ENCODE data around the gene OR2H2.
A peak's percentile ranks its signal among the peaks of the same experiment; 100 is the strongest.

Gene OR2H2

GRCh38 chr6:29626948-29627754, 42.2 kb downstream of the OR2H2 start:
- Mint-ChIP-seq H3K36me3 (ENCODE audit: insufficient read depth) (peaks cover 4% of the 10 kb centered on the region), H3K4me1 (peaks cover 24% of the 10 kb centered on the region), H3K4me3 (peak overlapping the region; percentile 77), H3K9me3 (no peaks in the 10 kb centered on the region), H3K27me3 (peaks cover 25% of the 10 kb centered on the region), H3K27ac (ENCODE audit: low read depth) (no peak overlapping the region)
- ATAC-seq (replicated peaks; ENCODE audit: extremely low read depth, poor library complexity, severe bottlenecking) (no peak), DNase-seq (ENCODE audit: low spot score in 2 of 2) (no peak)

DNA sequence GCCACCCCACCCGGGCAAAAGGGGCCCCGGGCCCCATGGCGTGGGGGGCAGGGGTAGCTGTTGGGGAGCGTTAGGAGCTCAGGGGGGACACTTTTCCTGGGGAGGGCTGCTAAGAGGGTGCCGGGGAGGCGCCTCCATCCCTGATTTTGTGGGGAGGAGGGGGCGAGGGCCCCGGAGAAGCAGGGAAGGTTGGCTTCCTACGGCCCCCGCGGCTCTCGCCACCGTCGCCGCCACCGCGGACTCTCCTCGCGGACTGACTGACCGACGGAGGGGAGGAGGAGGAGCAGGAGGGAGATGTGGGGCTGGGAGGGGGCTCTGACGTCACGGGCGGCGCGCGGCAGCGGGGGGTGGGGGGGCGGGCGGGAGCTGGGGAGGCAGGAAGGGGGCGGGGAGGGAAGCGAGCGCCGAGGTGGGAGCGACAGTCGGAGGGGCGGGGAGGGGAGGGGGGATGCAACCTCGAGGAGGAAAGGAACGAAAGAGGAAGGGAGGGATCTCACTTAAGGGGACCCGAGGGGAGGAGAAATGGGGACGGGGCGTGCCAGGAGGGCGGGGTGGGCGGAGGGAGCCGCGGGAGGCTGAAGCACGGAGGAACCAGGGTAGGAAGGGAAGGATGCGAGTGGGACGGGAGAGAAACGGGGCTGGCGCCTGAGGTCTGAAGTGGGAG, 43.0 kb downstream of the OR2H2 start:
- peak overlapping the region; percentile 6 for H3K27ac Mint-ChIP-seq (ENCODE audit: low read depth)
- H3K4me1 Mint-ChIP-seq, result peaks cover 26% of the 10 kb centered on the region
- peaks cover 28% of the 10 kb centered on the region for H3K27me3 Mint-ChIP-seq
- no peaks in the 10 kb centered on the region for H3K9me3 Mint-ChIP-seq
- peak overlapping the region; percentile 77 for H3K4me3 Mint-ChIP-seq
- H3K36me3 Mint-ChIP-seq (ENCODE audit: insufficient read depth), result peaks cover 4% of the 10 kb centered on the region
- no peak for DNase-seq (ENCODE audit: low spot score in 2 of 2)
- ATAC-seq (replicated peaks; ENCODE audit: extremely low read depth, poor library complexity, severe bottlenecking), result peak; percentile 15

GRCh38 chr6:29628419-29629281, 43.7 kb downstream of the OR2H2 start:
- Mint-ChIP-seq H3K4me1 (peaks cover 32% of the 10 kb centered on the region), H3K9me3 (no peaks in the 10 kb centered on the region), H3K4me3 (peak overlapping the region; percentile 77), H3K27me3 (peaks cover 28% of the 10 kb centered on the region), H3K27ac (ENCODE audit: low read depth) (peak overlapping the region; percentile 6), H3K36me3 (ENCODE audit: insufficient read depth) (peaks cover 2% of the 10 kb centered on the region)
- ATAC-seq (replicated peaks; ENCODE audit: extremely low read depth, poor library complexity, severe bottlenecking) (peak; percentile 44), DNase-seq (ENCODE audit: low spot score in 2 of 2) (no peak)

DNA sequence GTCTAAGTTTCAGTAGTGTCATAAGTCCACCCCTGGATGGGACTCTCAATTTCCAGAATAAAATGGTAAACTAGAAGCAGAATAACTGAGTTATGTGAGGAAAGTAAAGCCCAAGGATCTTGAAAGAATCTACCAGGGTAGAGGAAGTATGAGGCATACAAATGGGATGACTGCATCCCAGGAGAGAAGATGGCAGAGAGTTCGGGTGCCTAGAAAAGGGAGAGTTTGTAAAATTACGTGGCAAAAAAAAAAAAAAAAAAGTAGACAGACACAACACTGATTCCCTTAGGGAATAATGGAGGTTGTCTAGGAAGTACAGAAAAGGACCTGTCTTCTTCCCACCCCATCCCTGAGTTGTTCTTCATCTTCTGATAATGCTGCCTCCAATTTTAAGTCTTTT, 44.6 kb downstream of the OR2H2 start:
- H3K36me3 Mint-ChIP-seq (ENCODE audit: insufficient read depth), result peaks cover 2% of the 10 kb centered on the region
- H3K9me3 Mint-ChIP-seq, result no peaks in the 10 kb centered on the region
- peaks cover 35% of the 10 kb centered on the region for H3K4me1 Mint-ChIP-seq
- DNase-seq (ENCODE audit: low spot score in 2 of 2) (no peak), ATAC-seq (replicated peaks; ENCODE audit: extremely low read depth, poor library complexity, severe bottlenecking) (no peak)
- no peak overlapping the region for H3K27ac Mint-ChIP-seq (ENCODE audit: low read depth)
- H3K27me3 Mint-ChIP-seq, result peaks cover 28% of the 10 kb centered on the region
- peak overlapping the region; percentile 34 for H3K4me3 Mint-ChIP-seq

DNA sequence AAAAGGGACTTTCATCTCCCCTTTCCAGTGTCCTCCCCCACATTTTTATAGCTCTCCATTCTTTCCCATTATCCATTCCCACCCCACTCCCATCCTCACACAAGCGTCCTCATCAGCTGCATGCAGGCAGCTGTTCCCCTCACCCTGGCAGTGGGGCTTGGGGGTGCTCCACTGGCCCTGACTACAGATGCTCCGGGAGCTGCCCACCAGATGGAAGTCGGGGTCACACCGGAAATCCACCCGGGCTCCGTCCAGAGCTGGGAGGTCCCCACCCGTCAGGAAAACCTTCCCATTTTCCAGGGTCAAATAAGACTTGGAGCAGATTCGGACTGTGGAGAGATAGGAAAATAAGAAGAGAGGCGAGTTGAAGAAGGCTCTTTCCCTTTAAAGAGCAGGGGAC, 45.4 kb downstream of the OR2H2 start:
- H3K27ac Mint-ChIP-seq (ENCODE audit: low read depth), result no peak overlapping the region

DNA sequence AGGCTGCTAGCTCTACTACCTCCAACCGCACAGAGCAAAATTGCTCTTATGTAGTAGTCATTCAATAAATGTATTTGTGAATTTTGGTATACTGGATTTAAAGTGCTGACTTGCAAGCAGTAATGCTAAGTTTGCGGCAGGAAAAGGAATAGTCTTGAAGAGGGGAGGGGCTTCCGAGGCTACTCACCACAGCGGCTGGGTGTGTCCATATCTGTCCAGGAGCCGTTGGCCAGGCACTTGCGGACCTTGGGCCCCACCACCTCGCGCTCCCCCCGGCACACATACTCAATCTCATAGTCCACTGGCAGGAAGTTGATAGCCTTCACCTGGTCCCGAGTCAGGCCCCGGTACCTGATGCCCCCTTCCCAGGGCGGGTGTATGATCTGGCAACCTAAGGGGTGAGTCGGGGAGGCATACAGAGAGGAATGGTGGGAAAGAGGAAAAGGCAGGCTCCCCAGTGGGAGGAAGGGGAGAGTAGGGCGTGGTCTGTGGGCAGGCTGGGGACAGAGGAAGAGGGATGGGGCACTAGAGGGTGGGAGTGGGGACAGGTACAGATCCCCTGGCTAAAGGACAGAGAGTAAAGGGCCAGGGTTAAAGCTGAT, 46.4 kb downstream of the OR2H2 start:
- H3K4me1 Mint-ChIP-seq, result peaks cover 35% of the 10 kb centered on the region
- H3K27me3 Mint-ChIP-seq, result peaks cover 28% of the 10 kb centered on the region
- DNase-seq (ENCODE audit: low spot score in 2 of 2) (no peak), ATAC-seq (replicated peaks; ENCODE audit: extremely low read depth, poor library complexity, severe bottlenecking) (no peak)
- peak overlapping the region; percentile 90 for H3K4me3 Mint-ChIP-seq
- peaks cover 2% of the 10 kb centered on the region for H3K36me3 Mint-ChIP-seq (ENCODE audit: insufficient read depth)
- H3K9me3 Mint-ChIP-seq, result no peaks in the 10 kb centered on the region
- peak overlapping the region; percentile 48 for H3K27ac Mint-ChIP-seq (ENCODE audit: low read depth)

More for the DNA sequence above, 45.4 kb downstream of the OR2H2 start:
- Mint-ChIP-seq H3K4me3 (peak overlapping the region; percentile 90), H3K27me3 (peaks cover 28% of the 10 kb centered on the region), H3K4me1 (peaks cover 35% of the 10 kb centered on the region), H3K9me3 (no peaks in the 10 kb centered on the region), H3K36me3 (ENCODE audit: insufficient read depth) (peaks cover 2% of the 10 kb centered on the region)
- ATAC-seq (replicated peaks; ENCODE audit: extremely low read depth, poor library complexity, severe bottlenecking), result no peak
- DNase-seq (ENCODE audit: low spot score in 2 of 2), result no peak

DNA sequence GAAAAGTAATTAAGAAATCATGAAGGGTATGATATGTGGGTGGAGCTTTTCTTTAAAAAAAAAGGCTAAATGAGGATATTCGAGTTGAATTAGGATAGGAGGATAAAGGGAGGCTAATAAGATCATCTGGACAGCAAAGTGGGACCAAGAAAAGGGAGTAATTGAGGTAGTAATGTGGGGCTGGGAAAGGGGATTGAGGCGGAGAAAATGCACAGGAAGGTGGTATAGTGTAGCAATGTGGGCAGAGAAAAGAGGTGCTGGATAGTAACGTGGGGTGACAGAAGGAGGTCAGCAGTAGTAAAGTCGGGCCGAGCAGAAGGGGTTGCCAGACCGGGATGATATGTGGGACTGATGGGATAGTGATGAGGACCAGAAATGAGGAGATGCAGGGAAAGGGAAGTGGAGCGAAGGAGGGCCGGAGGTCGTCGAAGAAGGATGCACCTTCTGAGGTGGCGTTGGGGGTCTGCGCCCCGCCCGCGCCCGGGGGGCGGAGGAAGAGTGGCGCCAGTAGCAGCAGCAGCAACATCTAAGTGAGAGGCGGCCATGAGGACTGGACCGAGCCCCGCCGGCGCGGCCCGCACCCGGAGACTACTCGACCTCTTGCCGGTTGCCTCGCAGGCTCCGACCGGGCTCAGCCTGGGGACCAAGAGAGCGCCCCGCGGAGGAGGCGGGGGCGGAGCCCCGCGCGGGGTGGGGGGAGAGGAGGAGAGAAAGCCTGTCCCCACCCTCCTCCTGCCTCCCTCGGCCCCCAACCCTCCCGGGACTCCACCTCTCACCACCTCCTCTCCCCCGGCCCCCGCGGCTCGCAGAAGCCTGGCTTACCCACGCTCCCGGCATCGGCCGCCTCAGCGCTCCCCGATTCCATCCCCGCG, 47.2 kb downstream of the OR2H2 start:
- ATAC-seq (replicated peaks; ENCODE audit: extremely low read depth, poor library complexity, severe bottlenecking), result peak; percentile 41
- no peak for DNase-seq (ENCODE audit: low spot score in 2 of 2)
- H3K27me3 Mint-ChIP-seq, result peaks cover 28% of the 10 kb centered on the region
- no peaks in the 10 kb centered on the region for H3K9me3 Mint-ChIP-seq
- peak overlapping the region; percentile 48 for H3K27ac Mint-ChIP-seq (ENCODE audit: low read depth)
- peaks cover 35% of the 10 kb centered on the region for H3K4me1 Mint-ChIP-seq
- H3K4me3 Mint-ChIP-seq, result peak overlapping the region; percentile 90
- no peaks in the 10 kb centered on the region for H3K36me3 Mint-ChIP-seq (ENCODE audit: insufficient read depth)

GRCh38 chr6:29632789-29633533, 48.0 kb downstream of the OR2H2 start, which contains the start of gene GABBR1:
GABBR1 (minus strand) TSS chr6:29633183; CDS start chr6:29632385, 798 bp downstream.
- Mint-ChIP-seq H3K4me3 (peak within 1 kb of the TSS; percentile 90), H3K36me3 (ENCODE audit: insufficient read depth) (no peaks in the 10 kb centered on the region), H3K9me3 (no peaks in the 10 kb centered on the region), H3K27me3 (peaks cover 33% of the 10 kb centered on the region), H3K4me1 (peaks cover 35% of the 10 kb centered on the region), H3K27ac (ENCODE audit: low read depth) (peak within 1 kb of the TSS; percentile 48)
- DNase-seq (ENCODE audit: low spot score in 2 of 2), result no peak
- peak; percentile 69 for ATAC-seq (replicated peaks; ENCODE audit: extremely low read depth, poor library complexity, severe bottlenecking)

DNA sequence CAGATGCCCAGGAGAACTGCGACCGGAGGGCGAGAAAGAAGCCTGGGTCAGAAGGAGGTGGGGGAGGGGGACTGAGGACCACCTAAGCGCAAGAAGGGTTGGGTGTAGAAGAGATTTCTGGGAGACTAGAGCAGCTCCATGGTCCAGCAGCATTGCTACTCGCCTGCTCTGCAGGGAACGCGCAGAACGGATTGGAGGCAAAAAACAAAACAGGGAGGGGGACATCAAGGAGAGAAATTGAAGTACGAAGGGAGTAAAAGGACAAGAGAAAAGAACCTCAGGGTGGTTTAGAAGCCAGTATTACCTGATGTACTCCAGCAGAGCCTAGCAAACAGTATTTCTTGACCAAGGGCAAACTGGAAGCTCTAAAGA, 48.6 kb downstream of the OR2H2 start:
- peaks cover 29% of the 10 kb centered on the region for H3K4me1 Mint-ChIP-seq
- H3K27me3 Mint-ChIP-seq, result peaks cover 39% of the 10 kb centered on the region
- no peaks in the 10 kb centered on the region for H3K36me3 Mint-ChIP-seq (ENCODE audit: insufficient read depth)
- H3K4me3 Mint-ChIP-seq, result peak overlapping the region; percentile 90
- DNase-seq (ENCODE audit: low spot score in 2 of 2) (no peak), ATAC-seq (replicated peaks; ENCODE audit: extremely low read depth, poor library complexity, severe bottlenecking) (no peak)
- no peaks in the 10 kb centered on the region for H3K9me3 Mint-ChIP-seq
- H3K27ac Mint-ChIP-seq (ENCODE audit: low read depth), result no peak overlapping the region

DNA sequence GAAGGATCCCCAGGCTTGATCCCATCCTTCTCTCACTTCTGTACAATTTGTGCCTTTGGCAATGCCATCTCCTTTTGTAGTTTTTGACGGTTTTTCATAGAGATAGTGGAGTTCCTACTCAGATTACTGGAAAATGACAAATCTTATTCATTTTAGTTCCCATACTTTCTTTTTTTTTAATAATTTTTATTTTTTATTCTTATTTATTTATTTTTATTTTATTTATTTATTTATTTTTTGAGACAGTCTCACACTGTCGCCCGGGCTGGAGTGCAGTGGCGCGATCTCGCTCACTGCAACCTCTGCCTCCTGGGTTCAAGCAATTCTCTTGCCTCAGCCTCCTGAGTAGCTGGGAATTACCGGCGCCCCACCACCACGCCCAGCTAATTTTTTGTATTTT, 52.3 kb downstream of the OR2H2 start:
- Mint-ChIP-seq H3K9me3 (no peaks in the 10 kb centered on the region), H3K27ac (ENCODE audit: low read depth) (no peak overlapping the region), H3K4me1 (peaks cover 16% of the 10 kb centered on the region), H3K36me3 (ENCODE audit: insufficient read depth) (no peaks in the 10 kb centered on the region), H3K4me3 (no peak overlapping the region), H3K27me3 (peaks cover 14% of the 10 kb centered on the region)
- DNase-seq (ENCODE audit: low spot score in 2 of 2) (no peak), ATAC-seq (replicated peaks; ENCODE audit: extremely low read depth, poor library complexity, severe bottlenecking) (no peak)
